IMR-90 (cell line): ENCODE measurements around the gene TCEA2. TPM values are rescaled to one million over a fixed set of nuclear protein-coding genes. Genes with fewer than 3 reads are reported as not detected.

Source experiments
- ATAC-seq: fragments of 200-7000 bp; cut with Tn5 transposase; 2 replicates; pipeline ENCODE4 v1.9.1; 2020; ENCODE audit warnings: low read depth, mild to moderate bottlenecking, moderate library complexity
- BruUV-seq: library from RNA; stranded (reverse); fragments of 400-500 nt; replicated peaks from 2 replicates; lab custom pipeline; 2021; lab: Mats Ljungman, UMichigan
- CTCF ChIA-PET: fragments of 300-600 bp; formaldehyde crosslinking; extraction: SDS; loops from one replicate; lab custom pipeline; 2021; ENCODE audit warnings: antibody characterized with exemption; lab: Yijun Ruan, JAX
- POLR2A ChIA-PET: fragments of 300-600 bp; sonication (Branson Sonifier 250); formaldehyde crosslinking; loops from one replicate; lab custom pipeline; 2022; ENCODE audit warnings: antibody characterized with exemption; ENCODE audit not compliant: unreplicated experiment; lab: Charles Lee
- DNase-seq: peaks from one replicate; pipeline ENCODE4 v3.0.0; 2013
- H2AFZ ChIP-seq: replicated peaks from 2 replicates; pipeline ENCODE3; 2013; ENCODE audit warnings: low read length, mild to moderate bottlenecking; ENCODE audit not compliant: poor library complexity
- H2AK5ac ChIP-seq: 2 replicates; pipeline ENCODE4 v1.6.1; 2013; ENCODE audit warnings: low read depth, low read length, inconsistent platforms
- H2AK9ac ChIP-seq: replicated peaks from 2 replicates; pipeline ENCODE3; 2013; ENCODE audit warnings: mild to moderate bottlenecking, low read depth, low read length, moderate library complexity; ENCODE audit not compliant: poor library complexity
- H2BK120ac ChIP-seq: 2 replicates; pipeline ENCODE4 v1.6.1; 2013; ENCODE audit warnings: low read depth, low read length, inconsistent platforms
- H2BK15ac ChIP-seq: 3 replicates; pipeline ENCODE4 v1.6.1; 2013; ENCODE audit warnings: low read depth, low read length, inconsistent platforms
- H2BK20ac ChIP-seq: 2 replicates; pipeline ENCODE4 v1.6.1; 2013; ENCODE audit warnings: low read depth, mild to moderate bottlenecking, inconsistent platforms, low read length, moderate library complexity
- H2BK5ac ChIP-seq: 2 replicates; pipeline ENCODE4 v1.6.1; 2013; ENCODE audit warnings: mild to moderate bottlenecking, low read depth, low read length, inconsistent platforms; ENCODE audit not compliant: poor library complexity, severe bottlenecking
- H3K14ac ChIP-seq: replicated peaks from 2 replicates; pipeline ENCODE4 v1.6.1; 2013; ENCODE audit warnings: low read depth, low read length, inconsistent platforms
- H3K18ac ChIP-seq: 2 replicates; pipeline ENCODE4 v1.6.1; 2013; ENCODE audit warnings: low read depth, low read length, control low read depth
- H3K23ac ChIP-seq: 2 replicates; pipeline ENCODE4 v1.6.1; 2013; ENCODE audit warnings: low read depth, low read length, inconsistent platforms
- H3K27ac ChIP-seq: 2 replicates; pipeline ENCODE4 v1.5.1; 2013; ENCODE audit warnings: mild to moderate bottlenecking, control low read depth, low read length; ENCODE audit not compliant: insufficient read depth
- H3K27me3 ChIP-seq: 2 replicates; pipeline ENCODE4 v1.6.1; 2013; ENCODE audit warnings: low read length; ENCODE audit not compliant: control insufficient read depth, insufficient read depth
- H3K36me3 ChIP-seq: 2 replicates; pipeline ENCODE4 v1.6.1; 2013; ENCODE audit warnings: low read length, mixed read lengths; ENCODE audit not compliant: control insufficient read depth, insufficient read depth
- H3K4ac ChIP-seq: 2 replicates; pipeline ENCODE4 v1.6.1; 2013; ENCODE audit warnings: low read depth, low read length, inconsistent platforms
- H3K4me1 ChIP-seq: 2 replicates; pipeline ENCODE4 v1.6.1; 2013; ENCODE audit warnings: low read length, mixed read lengths; ENCODE audit not compliant: control insufficient read depth, insufficient read depth
- H3K4me2 ChIP-seq: 2 replicates; pipeline ENCODE4 v1.6.1; 2013; ENCODE audit warnings: low read depth, mild to moderate bottlenecking, control low read depth, low read length, moderate library complexity
- H3K4me3 ChIP-seq: 2 replicates; pipeline ENCODE4 v1.5.1; 2013; ENCODE audit warnings: low read depth, mild to moderate bottlenecking, control low read depth, low read length, moderate library complexity; ENCODE audit not compliant: insufficient read depth
- H3K56ac ChIP-seq: 2 replicates; pipeline ENCODE4 v1.6.1; 2013; ENCODE audit warnings: low read length, inconsistent platforms; ENCODE audit not compliant: insufficient read depth; ENCODE audit errors: extremely low read depth
- H3K79me1 ChIP-seq, 2 experiments: 2 replicates each; pipeline ENCODE4 v1.6.1; 2013; ENCODE audit warnings: low read length in 2 of 2, inconsistent platforms in 1 of 2, low read depth in 1 of 2
- H3K9ac ChIP-seq: 2 replicates; pipeline ENCODE4 v1.6.1; 2013; ENCODE audit warnings: low read depth, low read length, control low read depth
- H3K9me1 ChIP-seq: 2 replicates; pipeline ENCODE4 v1.6.1; 2013; ENCODE audit warnings: low read length, inconsistent platforms; ENCODE audit not compliant: insufficient read depth
- H3K9me3 ChIP-seq: 2 replicates; pipeline ENCODE4 v1.6.1; 2013; ENCODE audit warnings: low read length; ENCODE audit not compliant: control insufficient read depth, insufficient read depth
- H4K20me1 ChIP-seq: 2 replicates; pipeline ENCODE4 v1.6.1; 2013; ENCODE audit warnings: low read length, inconsistent platforms; ENCODE audit not compliant: insufficient read depth
- H4K5ac ChIP-seq: 2 replicates; pipeline ENCODE4 v1.6.1; 2013; ENCODE audit warnings: mild to moderate bottlenecking, low read depth, low read length, control low read depth
- H4K8ac ChIP-seq, 2 experiments: 2 replicates each; pipeline ENCODE4 v1.6.1; 2013; ENCODE audit warnings: low read depth in 2 of 2, low read length in 2 of 2, control low read depth in 1 of 2, inconsistent platforms in 1 of 2
- H4K91ac ChIP-seq: 2 replicates; pipeline ENCODE4 v1.6.1; 2013; ENCODE audit warnings: low read depth, low read length, inconsistent platforms; ENCODE audit not compliant: insufficient read depth
- BHLHE40 ChIP-seq: fragments of 150-350 bp; IDR thresholded peaks from 2 replicates; pipeline ENCODE4 v1.6.1; 2016; ENCODE audit warnings: mild to moderate bottlenecking, low read depth, low read length
- CEBPB ChIP-seq: IDR thresholded peaks from 2 replicates; pipeline ENCODE4 v1.6.1; 2012; ENCODE audit warnings: low read depth, low read length, improper control_type of control experiment
- CHD1 ChIP-seq: IDR thresholded peaks from 2 replicates; pipeline ENCODE4 v1.6.1; 2012; ENCODE audit warnings: low read depth, low read length, improper control_type of control experiment
- MAZ ChIP-seq: IDR thresholded peaks from 2 replicates; pipeline ENCODE4 v1.6.1; 2012; ENCODE audit warnings: low read depth, mild to moderate bottlenecking, low read length, improper control_type of control experiment, moderate library complexity, borderline replicate concordance
- POLR2A ChIP-seq: IDR thresholded peaks from 2 replicates; pipeline ENCODE4 v1.6.1; 2012; ENCODE audit warnings: mild to moderate bottlenecking, low read depth, low read length
- RFX5 ChIP-seq: IDR thresholded peaks from 2 replicates; pipeline ENCODE4 v1.8.0; 2012; ENCODE audit warnings: low read depth, mild to moderate bottlenecking, low read length, moderate library complexity
- SMC3 ChIP-seq: fragments of 150-350 bp; IDR thresholded peaks from 2 replicates; pipeline ENCODE4 v1.6.1; 2016; ENCODE audit warnings: low read depth, mild to moderate bottlenecking, antibody characterized with exemption, low read length, moderate library complexity
- USF2 ChIP-seq: fragments of 150-350 bp; IDR thresholded peaks from 2 replicates; pipeline ENCODE4 v1.6.1; 2017; ENCODE audit warnings: mild to moderate bottlenecking, antibody characterized with exemption, low read length, low read depth
- WGBS, 2 experiments: methylation state at CpG; one replicate each; pipeline versions ENCODE4 v1.1.5 to v1.1.7; 2013; ENCODE audit warnings: missing lambda C conversion rate in 2 of 2; ENCODE audit not compliant: insufficient read length in 1 of 2; ENCODE audit errors: extremely low coverage in 2 of 2; 5-methylcytosine and 5-hydroxymethylcytosine counted together
- dilution Hi-C: fragments of 300-500 bp; cut with HindIII; formaldehyde crosslinking; loops from one replicate; pipeline ENCODE4 v1.14.3; 2018; ENCODE audit warnings: low sequenced_read_pairs; ENCODE audit not compliant: unreplicated experiment
- in situ Hi-C: fragments of 300-500 bp; cut with MboI; formaldehyde crosslinking; loops from 3 replicates; pipeline ENCODE4 v1.14.3; 2019; ENCODE audit warnings: low sequenced_read_pairs, inconsistent platforms, mixed read lengths
- intact Hi-C: fragments of 100-400 bp; cut with micrococcal nuclease; formaldehyde crosslinking; loops from 2 replicates; pipeline ENCODE4 v1.10.0; 2022
- polyA plus RNA-seq, 3 experiments: library from polyadenylated mRNA; depleted of rRNA; stranded (reverse); fragments of >200 nt; gene quantifications; 2 replicates each; pipeline ENCODE4 v1.2.3, GENCODE V29; 2012; ENCODE audit warnings: low replicate concordance in 1 of 3
- total RNA-seq: library from RNA; depleted of rRNA; stranded (reverse); fragments of >200 nt; gene quantifications from 2 replicates; pipeline ENCODE4 v1.2.3, GENCODE V29; 2012
- TF ChIP-seq, protein P1 (sequence below): fragments of 150-350 bp; IDR thresholded peaks from 2 replicates; pipeline ENCODE4 v1.6.1; 2016; ENCODE audit warnings: low read depth, mild to moderate bottlenecking, low read length, moderate library complexity, borderline replicate concordance

TCEA2 gene
- total and polyA plus RNA-seq, 2 of the 4 experiments (the other 2 are of a cell fraction) = 9.3 to 30.0 TPM

- peaks cover 15% of the 10 kb centered on the region for H4K20me1 ChIP-seq
- H3K9me3 ChIP-seq = peaks cover 8% of the 10 kb centered on the region; the same call in 1 of the 2 replicates
- peak overlapping the region; percentile 63; the same call in 1 of the 2 replicates for H3K4me3 ChIP-seq
- H3K56ac ChIP-seq = no peak overlapping the region
- H2AK9ac ChIP-seq = no peak overlapping the region
- H3K36me3 ChIP-seq = no peaks in the 10 kb centered on the region
- H3K9ac ChIP-seq = no peak overlapping the region
- BruUV-seq = no TSS peak
- no CpG with 5 or more reads among the region's 13 CpGs for WGBS, 2 experiments
- peaks cover 46% of the 10 kb centered on the region for H3K27me3 ChIP-seq
- H3K79me1 ChIP-seq = peaks cover 6 to 8% of the 10 kb centered on the region in 2 experiments; a peak in 3 of 4 replicates
- TF ChIP-seq POLR2A (no peak), CHD1 (no peak), MAZ (no peak), RFX5 (no peak), BHLHE40 (no peak), USF2 (no peak), CEBPB (no peak), SMC3 (no peak)
- TF ChIP-seq, protein P1, sequence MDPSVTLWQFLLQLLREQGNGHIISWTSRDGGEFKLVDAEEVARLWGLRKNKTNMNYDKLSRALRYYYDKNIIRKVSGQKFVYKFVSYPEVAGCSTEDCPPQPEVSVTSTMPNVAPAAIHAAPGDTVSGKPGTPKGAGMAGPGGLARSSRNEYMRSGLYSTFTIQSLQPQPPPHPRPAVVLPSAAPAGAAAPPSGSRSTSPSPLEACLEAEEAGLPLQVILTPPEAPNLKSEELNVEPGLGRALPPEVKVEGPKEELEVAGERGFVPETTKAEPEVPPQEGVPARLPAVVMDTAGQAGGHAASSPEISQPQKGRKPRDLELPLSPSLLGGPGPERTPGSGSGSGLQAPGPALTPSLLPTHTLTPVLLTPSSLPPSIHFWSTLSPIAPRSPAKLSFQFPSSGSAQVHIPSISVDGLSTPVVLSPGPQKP = no peak
- no peak overlapping the region for H3K27ac ChIP-seq
- no peak overlapping the region for H2BK120ac ChIP-seq
- no peak overlapping the region for H3K23ac ChIP-seq
- in situ Hi-C loops (no loop called here), dilution Hi-C loops (no loop called here), intact Hi-C loops (loop anchor here (1.0 kb wide), 1 partner anchor 37 kb away; no protein-coding TSS in a partner anchor)
- H2AK5ac ChIP-seq = no peak overlapping the region
- H3K4me2 ChIP-seq = peak overlapping the region; percentile 81
- peaks cover 17% of the 10 kb centered on the region for H3K4me1 ChIP-seq
- H2AFZ ChIP-seq = peak overlapping the region; percentile 91
- no peak overlapping the region for H3K4ac ChIP-seq
- ATAC-seq = no peak
- H2BK20ac ChIP-seq = no peak overlapping the region
- H3K9me1 ChIP-seq = no peaks in the 10 kb centered on the region
- no peak overlapping the region for H4K8ac ChIP-seq
- ChIA-PET POLR2A (no interaction called here), CTCF (interaction anchor here (1.1 kb wide), 3 partner anchors 33 to 178 kb away, joined by 3 to 6 read pairs (median 4); no protein-coding TSS in a partner anchor)
- no peak overlapping the region for H4K91ac ChIP-seq
- H2BK15ac ChIP-seq = no peak overlapping the region
- no peak overlapping the region for H4K5ac ChIP-seq
- no peak overlapping the region for H3K14ac ChIP-seq
- H3K18ac ChIP-seq = no peak overlapping the region
- DNase-seq = no peak
- H2BK5ac ChIP-seq = no peak overlapping the region
Observed at GRCh38 chr20:64082820-64083377, 19.9 kb downstream of the TCEA2 start.
